ENCODE data around the gene PLN.

PLN gene

GRCh38 chr6:118588626-118589025 is 40.5 kb downstream of the PLN start:
- no peak overlapping the region for H3K4me3 ChIP-seq (ENCODE audit: low read length)

GRCh38 chr6:118589186-118589585 is 41.1 kb downstream of the PLN start:
- peak; percentile 47 for DNase-seq (ENCODE audit: low read depth)
- H3K4me3 ChIP-seq (ENCODE audit: low read length), result no peak overlapping the region
- no peak for TF ChIP-seq CTCF (conservative IDR thresholded peaks at IDR 0.05; ENCODE audit: low read length)

More at GRCh38 chr6:118588626-118589025, 40.5 kb downstream of the PLN start:
- TF ChIP-seq CTCF (conservative IDR thresholded peaks at IDR 0.05; ENCODE audit: low read length), result no peak
- peak; percentile 63 for DNase-seq (ENCODE audit: low read depth)

- no peak for TF ChIP-seq CTCF (conservative IDR thresholded peaks at IDR 0.05; ENCODE audit: low read length)
- H3K4me3 ChIP-seq (ENCODE audit: low read length), result no peak overlapping the region
- DNase-seq (ENCODE audit: low read depth), result no peak
These were observed 41.7 kb downstream of the PLN start for GRCh38 chr6:118589649-118590365.

GRCh38 chr6:118591897-118592296 is 43.8 kb downstream of the PLN start:
- DNase-seq (ENCODE audit: low read depth), result no peak
- TF ChIP-seq CTCF (conservative IDR thresholded peaks at IDR 0.05; ENCODE audit: low read length), result no peak
- no peak overlapping the region for H3K4me3 ChIP-seq (ENCODE audit: low read length)

GRCh38 chr6:118594877-118595276 is 46.8 kb downstream of the PLN start:
- no peak overlapping the region for H3K4me3 ChIP-seq (ENCODE audit: low read length)
- no peak for TF ChIP-seq CTCF (conservative IDR thresholded peaks at IDR 0.05; ENCODE audit: low read length)
- no peak for DNase-seq (ENCODE audit: low read depth)

GRCh38 chr6:118596774-118597320 is 48.8 kb downstream of the PLN start:
- no peak overlapping the region for H3K4me3 ChIP-seq (ENCODE audit: low read length)
- no peak for DNase-seq (ENCODE audit: low read depth)
- TF ChIP-seq CTCF (conservative IDR thresholded peaks at IDR 0.05; ENCODE audit: low read length), result no peak

GRCh38 chr6:118597636-118598035 is 49.5 kb downstream of the PLN start:
- DNase-seq (ENCODE audit: low read depth), result no peak
- H3K4me3 ChIP-seq (ENCODE audit: low read length), result no peak overlapping the region
- TF ChIP-seq CTCF (conservative IDR thresholded peaks at IDR 0.05; ENCODE audit: low read length), result no peak

All from AG10803 (cell line).